WI38 (cell line): Measurements from ENCODE around the gene DNAH6.

Experiments
- H3K4me3 ChIP-seq: 2 replicates; pipeline ENCODE4 v1.5.1; 2011; ENCODE audit warnings: low read depth, mild to moderate bottlenecking, control low read depth, low read length
- TF ChIP-seq, protein P1 (sequence below): IDR thresholded peaks from 2 replicates; pipeline ENCODE4 v1.5.1; 2012; ENCODE audit warnings: low read depth, mild to moderate bottlenecking, control low read depth, low read length

Gene DNAH6

DNA sequence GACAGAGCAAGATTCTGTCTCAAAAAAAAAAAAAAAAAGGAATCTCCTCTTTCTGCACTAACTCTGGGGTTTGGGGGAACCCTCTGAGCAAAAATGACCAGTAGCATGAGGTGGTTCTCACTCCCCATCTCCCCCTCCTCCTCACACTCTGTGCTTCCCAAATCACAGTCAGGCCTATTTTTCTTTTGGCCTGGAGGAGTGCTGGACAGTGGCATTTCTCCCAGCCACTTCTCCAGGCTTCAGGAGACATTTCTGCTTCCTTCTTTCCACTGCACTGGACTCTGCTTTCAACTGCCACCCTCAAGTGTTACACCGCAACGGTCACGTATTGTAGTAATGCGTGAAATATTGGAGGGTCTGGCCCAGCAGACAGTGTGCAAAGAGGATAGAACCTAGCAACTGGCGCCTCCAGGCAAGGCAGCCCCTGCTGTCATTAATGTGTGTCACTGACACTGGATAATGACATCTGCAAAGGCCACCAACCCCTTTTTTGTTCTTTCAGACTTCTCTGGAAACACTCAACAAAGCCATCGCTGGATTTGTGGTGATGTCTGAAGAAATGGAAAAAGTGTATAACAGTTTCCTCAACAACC, 295.6 kb downstream of the DNAH6 start:
- TF ChIP-seq, protein P1, sequence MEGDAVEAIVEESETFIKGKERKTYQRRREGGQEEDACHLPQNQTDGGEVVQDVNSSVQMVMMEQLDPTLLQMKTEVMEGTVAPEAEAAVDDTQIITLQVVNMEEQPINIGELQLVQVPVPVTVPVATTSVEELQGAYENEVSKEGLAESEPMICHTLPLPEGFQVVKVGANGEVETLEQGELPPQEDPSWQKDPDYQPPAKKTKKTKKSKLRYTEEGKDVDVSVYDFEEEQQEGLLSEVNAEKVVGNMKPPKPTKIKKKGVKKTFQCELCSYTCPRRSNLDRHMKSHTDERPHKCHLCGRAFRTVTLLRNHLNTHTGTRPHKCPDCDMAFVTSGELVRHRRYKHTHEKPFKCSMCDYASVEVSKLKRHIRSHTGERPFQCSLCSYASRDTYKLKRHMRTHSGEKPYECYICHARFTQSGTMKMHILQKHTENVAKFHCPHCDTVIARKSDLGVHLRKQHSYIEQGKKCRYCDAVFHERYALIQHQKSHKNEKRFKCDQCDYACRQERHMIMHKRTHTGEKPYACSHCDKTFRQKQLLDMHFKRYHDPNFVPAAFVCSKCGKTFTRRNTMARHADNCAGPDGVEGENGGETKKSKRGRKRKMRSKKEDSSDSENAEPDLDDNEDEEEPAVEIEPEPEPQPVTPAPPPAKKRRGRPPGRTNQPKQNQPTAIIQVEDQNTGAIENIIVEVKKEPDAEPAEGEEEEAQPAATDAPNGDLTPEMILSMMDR = no peak
- H3K4me3 ChIP-seq = no peak overlapping the region

DNA sequence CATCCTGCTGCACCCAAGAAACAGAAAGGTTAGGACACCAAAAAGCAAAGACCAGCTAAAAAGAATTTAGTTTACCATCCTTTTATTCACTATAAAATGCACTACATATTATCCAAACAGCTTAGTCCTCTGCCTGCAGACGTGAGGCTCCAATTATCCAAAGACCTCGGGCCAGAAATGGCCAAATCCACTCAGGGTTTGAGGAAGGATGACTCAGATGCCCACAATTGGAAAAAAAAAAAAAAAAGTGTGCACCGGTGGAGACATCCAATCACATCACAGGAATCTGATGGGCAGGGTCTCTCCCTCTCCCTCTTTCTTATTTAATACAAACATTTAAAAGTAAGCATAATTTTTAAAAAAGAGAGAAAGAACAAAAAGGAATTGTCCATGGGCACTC, 298.8 kb downstream of the DNAH6 start:
- no peak overlapping the region for H3K4me3 ChIP-seq
- TF ChIP-seq, protein P1 = no peak

DNA sequence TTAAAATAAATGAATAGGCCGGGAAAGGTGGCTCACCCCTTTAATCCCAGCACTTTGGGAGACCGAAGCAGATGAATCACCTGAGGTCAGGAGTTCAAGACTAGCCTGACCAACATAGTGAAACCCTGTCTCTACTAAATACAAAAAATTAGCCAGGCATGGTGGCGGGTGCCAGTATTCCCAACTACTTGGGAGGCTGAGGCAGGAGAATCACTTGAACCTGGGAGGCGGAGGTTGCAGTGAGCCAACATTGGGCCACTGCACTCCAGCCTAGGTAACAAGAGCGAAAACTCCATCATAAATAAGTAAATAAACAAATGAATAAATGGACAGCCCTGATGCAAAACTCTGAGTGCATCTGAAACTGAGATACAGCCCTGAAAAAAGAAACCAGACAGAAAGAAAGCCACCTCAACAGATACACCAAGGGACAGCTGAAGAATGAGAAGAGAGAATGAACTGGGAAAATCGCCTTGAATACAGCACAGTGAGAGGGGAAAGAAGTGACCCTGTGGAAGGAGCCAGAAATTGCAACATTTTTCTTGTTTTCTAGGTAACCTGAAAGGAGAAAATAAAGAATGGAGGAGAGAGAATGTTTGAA, 300.2 kb downstream of the DNAH6 start:
- TF ChIP-seq, protein P1 = no peak
- no peak overlapping the region for H3K4me3 ChIP-seq

DNA sequence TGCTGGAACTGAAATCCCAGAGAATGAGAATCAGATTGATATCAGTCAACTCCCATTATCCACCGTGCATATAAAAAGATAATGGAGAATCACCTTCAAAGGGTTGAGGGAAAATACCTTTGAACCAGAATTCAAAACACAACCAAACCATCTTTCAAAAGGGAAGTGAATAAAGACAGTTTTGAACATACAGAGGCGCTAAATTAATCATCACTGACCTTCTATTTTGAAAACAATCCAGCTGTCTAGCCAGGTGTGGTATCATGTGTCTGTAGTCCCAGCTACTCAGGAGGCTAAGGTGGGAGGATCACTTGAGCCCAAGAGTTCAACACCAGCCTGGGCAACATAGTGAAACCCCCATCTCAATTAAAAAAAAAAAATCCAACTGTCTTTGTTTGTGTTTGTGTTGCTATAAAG, 300.9 kb downstream of the DNAH6 start:
- H3K4me3 ChIP-seq = no peak overlapping the region
- TF ChIP-seq, protein P1 = no peak

DNA sequence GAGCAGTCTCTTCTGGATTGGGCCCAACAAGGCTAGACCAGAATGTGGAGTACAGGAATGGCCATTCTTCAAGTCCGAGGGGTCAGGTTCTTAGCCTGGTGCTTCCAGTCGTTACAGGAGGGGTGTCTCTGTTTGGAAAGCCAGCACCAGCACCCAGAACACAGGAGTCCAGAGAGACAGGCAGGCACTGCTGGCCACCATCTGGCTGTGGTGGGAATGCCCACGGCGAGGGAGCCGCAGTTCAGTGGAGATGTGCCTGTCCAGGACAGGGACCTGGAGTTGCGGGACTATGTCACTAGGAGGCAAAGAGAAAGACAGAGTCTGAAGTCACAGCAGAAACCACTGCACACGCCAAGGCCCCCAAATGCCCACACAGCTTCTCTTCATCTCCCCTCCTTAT, 305.5 kb downstream of the DNAH6 start:
- no peak overlapping the region for H3K4me3 ChIP-seq
- TF ChIP-seq, protein P1 = no peak

DNA sequence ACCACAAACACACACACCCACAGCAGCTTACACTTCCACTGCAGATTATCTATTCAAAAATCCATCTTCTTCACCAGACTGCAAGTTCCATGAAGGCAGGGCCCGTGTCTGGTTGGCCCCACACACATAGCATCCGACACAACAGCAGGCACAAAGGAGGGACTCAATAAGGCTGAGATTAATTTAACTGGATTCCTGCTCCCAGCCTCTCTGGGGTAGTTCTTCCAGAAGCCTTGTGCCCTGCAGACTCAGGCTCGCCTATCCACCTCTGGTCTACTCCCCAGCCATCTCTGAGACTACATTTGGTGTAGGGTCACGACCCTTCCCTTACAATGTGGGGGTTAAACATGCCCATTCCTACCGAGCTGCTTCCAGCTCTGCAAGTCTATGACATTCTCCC, 306.9 kb downstream of the DNAH6 start:
- H3K4me3 ChIP-seq = no peak overlapping the region
- TF ChIP-seq, protein P1 = no peak

DNA sequence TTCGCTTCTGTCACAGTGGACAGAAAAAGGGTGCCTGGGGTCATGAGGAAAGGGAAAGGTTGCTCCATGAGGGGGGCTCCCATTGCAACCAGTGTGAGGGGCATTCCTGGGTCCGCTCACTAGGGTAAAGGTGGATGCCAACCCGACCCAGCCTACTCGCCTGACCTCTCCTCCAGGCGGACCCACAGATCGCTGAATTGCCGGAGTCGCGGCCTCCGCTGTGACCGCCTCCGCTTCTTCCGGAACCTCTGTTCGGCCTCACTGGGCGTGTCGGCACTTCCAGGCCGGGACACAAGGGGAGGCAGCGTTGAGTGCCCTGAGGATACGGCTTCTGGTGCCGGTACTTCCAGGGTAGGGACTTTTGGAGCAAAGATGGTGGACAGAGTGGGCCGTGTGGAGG, 307.5 kb downstream of the DNAH6 start:
- TF ChIP-seq, protein P1 = no peak
- no peak overlapping the region for H3K4me3 ChIP-seq
